WTC11 (cell line): ENCODE results near the gene ZNF423. TPM values are rescaled to one million over a fixed set of nuclear protein-coding genes. Genes with fewer than 3 reads are reported as not detected.
A peak's percentile ranks its signal among the peaks of the same experiment; 100 is the strongest.

Experiments
- ATAC-seq: fragments of 200-7000 bp; cut with Tn5 transposase; 2 replicates; pipeline ENCODE4 v1.10.0; 2021; ENCODE audit warnings: mild to moderate bottlenecking, moderate library complexity
- CTCF ChIA-PET: fragments of 300-600 bp; sonication (Branson Sonifier 250); formaldehyde crosslinking; loops from one replicate; lab custom pipeline; 2021; ENCODE audit warnings: antibody characterized with exemption; lab: Charles Lee
- POLR2A ChIA-PET: fragments of 350-600 bp; sonication (Branson Sonifier 250); formaldehyde crosslinking; loops from one replicate; lab custom pipeline; 2021; ENCODE audit warnings: antibody characterized with exemption; lab: Charles Lee
- DNase-seq: peaks from one replicate; pipeline ENCODE4 v3.0.0; 2021; ENCODE audit warnings: low spot score
- H3K27ac Mint-ChIP-seq: 2 replicates; pipeline ENCODE4 v1.8.0; 2021; ENCODE audit warnings: mixed read lengths
- H3K27me3 Mint-ChIP-seq: 2 replicates; pipeline ENCODE4 v1.8.0; 2021; ENCODE audit warnings: low read depth, mild to moderate bottlenecking, moderate library complexity, mixed read lengths
- H3K36me3 Mint-ChIP-seq: 2 replicates; pipeline ENCODE4 v1.8.0; 2021; ENCODE audit warnings: mixed read lengths
- H3K4me1 Mint-ChIP-seq: 2 replicates; pipeline ENCODE4 v1.8.0; 2022; ENCODE audit warnings: mixed read lengths
- H3K4me3 Mint-ChIP-seq: 2 replicates; pipeline ENCODE4 v1.8.0; 2021; ENCODE audit warnings: mild to moderate bottlenecking, moderate library complexity, mixed read lengths
- H3K9me3 Mint-ChIP-seq: 2 replicates; pipeline ENCODE4 v1.8.0; 2021; ENCODE audit warnings: mixed read lengths
- ATF3 ChIP-seq: sonication (generic); formaldehyde crosslinking; conservative IDR thresholded peaks from 2 replicates; pipeline ENCODE4 v1.8.1; 2022; ENCODE audit warnings: mild to moderate bottlenecking, missing genetic modification reagents
- E2F5 ChIP-seq: sonication (generic); formaldehyde crosslinking; IDR thresholded peaks from 2 replicates; pipeline ENCODE4 v1.8.1; 2022; ENCODE audit warnings: mild to moderate bottlenecking, moderate library complexity, missing genetic modification reagents
- FOXJ3 ChIP-seq: sonication (generic); formaldehyde crosslinking; IDR thresholded peaks from 2 replicates; pipeline ENCODE4 v1.9.0; 2021; ENCODE audit warnings: missing genetic modification reagents, mild to moderate bottlenecking, borderline replicate concordance
- GTF2I ChIP-seq: fragments of 250-450 bp; sonication (Bioruptor Pico); conservative IDR thresholded peaks from 2 replicates; pipeline ENCODE4 v1.4.0; 2021; ENCODE audit warnings: mild to moderate bottlenecking
- IRF2 ChIP-seq: sonication (generic); formaldehyde crosslinking; IDR thresholded peaks from 2 replicates; pipeline ENCODE4 v1.8.0; 2022; ENCODE audit warnings: low read depth, missing genetic modification reagents, borderline replicate concordance
- KAT7 ChIP-seq: sonication (generic); formaldehyde crosslinking; IDR thresholded peaks from 2 replicates; pipeline ENCODE4 v1.8.1; 2023; ENCODE audit warnings: missing genetic modification reagents, mild to moderate bottlenecking, borderline replicate concordance
- MAX ChIP-seq: sonication (generic); formaldehyde crosslinking; IDR thresholded peaks from 2 replicates; pipeline ENCODE4 v1.8.0; 2022; ENCODE audit warnings: mild to moderate bottlenecking, missing genetic modification reagents
- MLX ChIP-seq: sonication (generic); formaldehyde crosslinking; IDR thresholded peaks from 2 replicates; pipeline ENCODE4 v1.8.1; 2023; ENCODE audit warnings: mild to moderate bottlenecking, missing genetic modification reagents, moderate library complexity
- NFATC4 ChIP-seq: fragments of 250-450 bp; sonication (Bioruptor Pico); IDR thresholded peaks from 2 replicates; pipeline ENCODE4 v1.9.0; 2021; ENCODE audit warnings: mild to moderate bottlenecking
- NFE2L1 ChIP-seq: sonication (generic); formaldehyde crosslinking; IDR thresholded peaks from 2 replicates; pipeline ENCODE4 v1.8.1; 2023; ENCODE audit warnings: missing genetic modification reagents
- RELA ChIP-seq: sonication (generic); formaldehyde crosslinking; IDR thresholded peaks from 2 replicates; pipeline ENCODE4 v1.8.1; 2022; ENCODE audit warnings: missing genetic modification reagents, mild to moderate bottlenecking, borderline replicate concordance
- RORB ChIP-seq: fragments of 250-450 bp; sonication (Bioruptor Pico); IDR thresholded peaks from 2 replicates; pipeline ENCODE4 v1.9.0; 2021; ENCODE audit warnings: mild to moderate bottlenecking
- SOX15 ChIP-seq: fragments of 250-450 bp; sonication (Bioruptor Pico); IDR thresholded peaks from 2 replicates; pipeline ENCODE4 v1.9.0; 2021; ENCODE audit warnings: mild to moderate bottlenecking
- STAT6 ChIP-seq: sonication (generic); formaldehyde crosslinking; conservative IDR thresholded peaks from 2 replicates; pipeline ENCODE4 v1.8.1; 2023; ENCODE audit warnings: mild to moderate bottlenecking, low read depth, missing genetic modification reagents, moderate library complexity
- USF1 ChIP-seq: sonication (generic); formaldehyde crosslinking; IDR thresholded peaks from 2 replicates; pipeline ENCODE4 v1.8.0; 2022; ENCODE audit warnings: mild to moderate bottlenecking, missing genetic modification reagents
- USF2 ChIP-seq: sonication (generic); formaldehyde crosslinking; IDR thresholded peaks from 2 replicates; pipeline ENCODE4 v1.8.1; 2023; ENCODE audit warnings: mild to moderate bottlenecking, missing genetic modification reagents, moderate library complexity
- ZNF138 ChIP-seq: sonication (generic); formaldehyde crosslinking; conservative IDR thresholded peaks from 2 replicates; pipeline ENCODE4 v1.8.1; 2022; ENCODE audit warnings: mild to moderate bottlenecking, moderate library complexity, missing genetic modification reagents
- ZNF263 ChIP-seq: sonication (generic); formaldehyde crosslinking; IDR thresholded peaks from 2 replicates; pipeline ENCODE4 v1.8.1; 2022; ENCODE audit warnings: low read depth, mild to moderate bottlenecking, moderate library complexity, missing genetic modification reagents
- ZNF281 ChIP-seq: sonication (generic); formaldehyde crosslinking; IDR thresholded peaks from 2 replicates; pipeline ENCODE4 v1.8.0; 2023; ENCODE audit warnings: mild to moderate bottlenecking, missing genetic modification reagents
- ZNF423 ChIP-seq: fragments of 250-450 bp; sonication (Bioruptor Pico); IDR thresholded peaks from 2 replicates; pipeline ENCODE4 v2.1.2; 2022; ENCODE audit warnings: mild to moderate bottlenecking, moderate library complexity
- ZNF671 ChIP-seq: fragments of 250-450 bp; sonication (Bioruptor Pico); IDR thresholded peaks from 2 replicates; pipeline ENCODE4 v1.8.0; 2021; ENCODE audit warnings: mild to moderate bottlenecking
- total RNA-seq: library from RNA; stranded (reverse); gene quantifications from 3 replicates; pipeline ENCODE4 v1.2.3, GENCODE V29; 2021

The ZNF423 gene
- total RNA-seq, 1 experiment from 2014 or later = 38.8 TPM

- POLR2A ChIA-PET = interaction anchor here (1.0 kb wide), 1 partner anchor 188 kb away, joined by 3 read pairs; no protein-coding TSS in a partner anchor
- Mint-ChIP-seq H3K4me1 (peaks cover 47% of the 10 kb centered on the region), H3K27ac (peak overlapping the region; percentile 78), H3K9me3 (peaks cover 6% of the 10 kb centered on the region), H3K36me3 (no peaks in the 10 kb centered on the region), H3K4me3 (no peak overlapping the region), H3K27me3 (no peaks in the 10 kb centered on the region; the same call in 1 of the 2 replicates)
- DNase-seq (peak; percentile 10), ATAC-seq (peak; percentile 34)
- CTCF ChIA-PET = interaction anchor here (0.7 to 2.7 kb wide), 8 partner anchors 22 to 288 kb away, joined by 3 to 20 read pairs (median 3); no protein-coding TSS in a partner anchor
- no peak for TF ChIP-seq USF2 (CRISPR knock-in tag)
- TF ChIP-seq ZNF281 (CRISPR knock-in tag) = no peak
- TF ChIP-seq ZNF138 = no peak
- no peak for TF ChIP-seq E2F5 (CRISPR knock-in tag)
- TF ChIP-seq IRF2 (CRISPR knock-in tag) = no peak
- TF ChIP-seq NFATC4 (CRISPR knock-in tag) = no peak
- TF ChIP-seq KAT7 (CRISPR knock-in tag) = no peak
- no peak for TF ChIP-seq ATF3 (CRISPR knock-in tag)
- TF ChIP-seq ZNF263 = no peak
- TF ChIP-seq FOXJ3 (CRISPR knock-in tag) = no peak
- no peak for TF ChIP-seq ZNF671
- no peak for TF ChIP-seq NFE2L1 (CRISPR knock-in tag)
Measured at GRCh38 chr16:49588729-49589384, 267.1 kb downstream of the ZNF423 start.

GRCh38 chr16:49588026-49588425 is 267.9 kb downstream of the ZNF423 start:
- CTCF ChIA-PET = interaction anchor here (1.1 to 2.7 kb wide), 4 partner anchors 8 to 180 kb away, joined by 3 to 20 read pairs (median 6); no protein-coding TSS in a partner anchor
- Mint-ChIP-seq H3K36me3 (no peaks in the 10 kb centered on the region), H3K27me3 (no peaks in the 10 kb centered on the region; the same call in 1 of the 2 replicates), H3K4me3 (no peak overlapping the region), H3K9me3 (peaks cover 6% of the 10 kb centered on the region), H3K27ac (no peak overlapping the region), H3K4me1 (peaks cover 43% of the 10 kb centered on the region)
- DNase-seq (peak; percentile 2), ATAC-seq (no peak)
- TF ChIP-seq ZNF138 (no peak), ZNF423 (CRISPR knock-in tag) (no peak), RELA (CRISPR knock-in tag) (no peak), GTF2I (no peak), MAX (CRISPR knock-in tag) (no peak), MLX (CRISPR knock-in tag) (no peak), RORB (CRISPR knock-in tag) (no peak), USF1 (no peak), STAT6 (CRISPR knock-in tag) (no peak), SOX15 (no peak)
- POLR2A ChIA-PET = interaction anchor here (1.0 kb wide), 1 partner anchor 188 kb away, joined by 3 read pairs; no protein-coding TSS in a partner anchor
